HG02798 (cell line): ENCODE results near the gene IFNLR1.

Source experiments
- ATAC-seq: cut with Tn5 transposase; IDR thresholded peaks from one replicate; pipeline ENCODE4 v1.9.1; 2021; ENCODE audit warnings: mild to moderate bottlenecking; ENCODE audit not compliant: unreplicated experiment, poor library complexity

Gene IFNLR1

DNA sequence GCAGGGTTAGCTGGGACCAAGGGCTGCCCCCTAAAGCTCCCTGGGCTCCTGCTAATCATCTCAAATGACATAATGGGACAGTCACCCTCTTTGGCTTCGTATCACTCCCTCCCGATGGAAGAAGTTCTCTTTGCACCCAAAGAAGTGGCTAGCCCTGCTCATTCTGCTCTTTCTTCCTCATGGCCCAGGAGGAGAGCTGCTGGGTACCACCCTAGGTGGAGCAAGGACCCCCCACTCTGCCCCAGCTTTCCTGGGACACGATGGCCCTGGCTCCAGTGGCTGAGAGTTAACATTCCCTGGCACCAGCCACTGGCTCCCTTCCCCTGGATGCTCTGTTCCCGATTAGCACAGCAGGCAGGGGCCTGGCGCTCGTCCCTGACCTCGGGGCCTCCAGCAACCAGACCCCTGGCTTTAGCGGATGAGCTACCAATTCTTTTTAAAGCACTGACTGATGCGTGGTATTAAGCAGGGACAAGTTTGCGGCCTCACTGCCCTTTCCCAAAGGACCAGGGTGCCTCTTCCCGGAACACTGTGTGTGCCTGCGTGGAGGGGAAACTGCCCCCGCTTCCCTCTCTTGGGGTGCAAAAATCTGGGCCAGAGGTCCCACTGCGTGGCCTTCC, 76.3 kb downstream of the IFNLR1 start:
- no peak for ATAC-seq

- no peak for ATAC-seq
Measured at GRCh38 chr1:24109686-24110475, 77.2 kb downstream of the IFNLR1 start.

GRCh38 chr1:24109166-24109483, 78.0 kb downstream of the IFNLR1 start:
- no peak for ATAC-seq

DNA sequence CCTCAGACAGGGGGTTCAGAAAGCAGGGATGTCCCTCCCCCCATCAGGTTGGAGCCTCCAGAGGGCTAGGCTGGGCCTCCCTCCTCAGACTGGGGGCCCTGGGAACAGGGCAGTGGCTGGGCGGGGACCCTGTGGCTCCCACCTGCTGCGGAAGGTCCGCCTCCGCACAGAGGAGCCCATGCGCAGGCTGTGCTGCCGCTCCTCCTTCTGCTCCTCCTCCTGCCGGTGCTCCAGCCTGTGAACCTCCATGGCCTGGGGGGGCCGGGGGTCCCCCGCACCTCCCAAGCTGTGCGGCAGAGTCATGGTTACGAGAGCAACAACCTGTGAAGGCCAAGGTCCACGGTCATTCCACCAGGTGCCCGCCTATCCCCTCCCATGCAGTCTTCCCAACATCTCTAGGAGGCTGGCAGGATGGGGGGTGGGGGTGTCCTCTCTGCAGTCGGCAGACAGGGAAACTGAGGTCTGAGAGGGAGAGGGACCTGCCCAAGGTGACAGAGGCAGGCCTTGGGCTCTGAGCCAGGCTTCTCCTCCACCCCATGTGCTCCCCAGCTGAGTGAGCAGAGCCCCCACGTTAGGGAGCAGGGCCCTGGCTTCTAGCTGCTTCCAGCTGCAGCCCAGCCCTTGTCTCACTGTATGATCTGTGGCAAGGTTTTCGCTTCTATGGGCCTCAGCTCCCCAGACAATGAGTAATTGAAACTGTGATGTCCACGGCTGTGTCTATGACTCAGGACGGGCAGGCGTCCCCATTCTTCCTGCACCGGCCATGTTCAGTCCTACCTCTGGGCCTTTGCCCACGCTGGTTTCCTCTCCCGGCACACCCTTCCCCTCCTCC, 78.5 kb downstream of the IFNLR1 start:
- no peak for ATAC-seq

GRCh38 chr1:24107462-24108138, 79.5 kb downstream of the IFNLR1 start:
- no peak for ATAC-seq

- no peak for ATAC-seq
Measured at GRCh38 chr1:24105368-24106160, 81.5 kb downstream of the IFNLR1 start.

DNA sequence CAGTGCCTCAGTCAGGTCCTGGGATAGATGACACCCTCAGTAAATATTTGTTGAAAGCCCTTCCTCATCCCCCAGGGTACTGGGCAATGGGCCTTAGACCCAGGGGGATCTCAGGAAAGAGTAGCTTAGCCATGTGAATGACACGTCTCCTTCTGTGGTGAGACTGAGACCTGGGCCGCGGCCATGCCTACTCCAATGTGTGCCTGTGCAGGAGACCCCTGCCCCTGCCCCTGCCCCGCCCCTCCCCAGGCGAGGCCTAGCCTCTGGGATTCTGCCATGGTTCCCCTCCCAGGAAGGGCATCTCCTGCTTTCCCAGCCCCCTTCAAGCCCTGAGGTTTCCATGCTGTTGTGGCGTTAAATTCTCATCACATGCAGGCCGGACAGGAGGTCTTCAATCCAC, 82.2 kb downstream of the IFNLR1 start:
- no peak for ATAC-seq
